Esophagus squamous epithelium (tissue), 4 donors: ENCODE data around the gene DAZAP2.

Experiments
- CTCF ChIP-seq, 6 experiments: fragments of 450-650 bp in 4 of 6; fragments of 200-600 bp in 2 of 6; sonication (generic) in 2 of 6; IDR thresholded peaks; one replicate each; pipeline ENCODE4 v1.5.1; 2016 to 2019; ENCODE audit warnings: antibody characterized with exemption in 6 of 6, mild to moderate bottlenecking in 4 of 6, moderate library complexity in 4 of 6
- POLR2A ChIP-seq, 4 donors: fragments of 450-650 bp; IDR thresholded peaks; one replicate each; pipeline ENCODE4 v1.6.1; 2017; ENCODE audit warnings: antibody characterized with exemption in 4 of 4, mild to moderate bottlenecking in 4 of 4, moderate library complexity in 3 of 4

GRCh38 chr12:51189790-51190355 is 48.8 kb upstream of the DAZAP2 start:
- no peak for TF ChIP-seq POLR2A (IDR thresholded peaks at IDR 0.05)
- TF ChIP-seq CTCF (IDR thresholded peaks at IDR 0.05): no peak
